Ecto neural progenitor cell (in vitro differentiated cells): Measurements from ENCODE around the gene SPINK2.

Source experiments
- DNase-seq: peaks from one replicate; pipeline ENCODE4 v3.0.0-alpha.2; 2018; ENCODE audit warnings: low spot score

The SPINK2 gene, protein sequence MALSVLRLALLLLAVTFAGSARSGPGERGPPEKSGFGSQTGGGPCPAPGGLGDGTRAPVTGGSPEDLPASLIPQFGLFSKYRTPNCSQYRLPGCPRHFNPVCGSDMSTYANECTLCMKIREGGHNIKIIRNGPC

DNA sequence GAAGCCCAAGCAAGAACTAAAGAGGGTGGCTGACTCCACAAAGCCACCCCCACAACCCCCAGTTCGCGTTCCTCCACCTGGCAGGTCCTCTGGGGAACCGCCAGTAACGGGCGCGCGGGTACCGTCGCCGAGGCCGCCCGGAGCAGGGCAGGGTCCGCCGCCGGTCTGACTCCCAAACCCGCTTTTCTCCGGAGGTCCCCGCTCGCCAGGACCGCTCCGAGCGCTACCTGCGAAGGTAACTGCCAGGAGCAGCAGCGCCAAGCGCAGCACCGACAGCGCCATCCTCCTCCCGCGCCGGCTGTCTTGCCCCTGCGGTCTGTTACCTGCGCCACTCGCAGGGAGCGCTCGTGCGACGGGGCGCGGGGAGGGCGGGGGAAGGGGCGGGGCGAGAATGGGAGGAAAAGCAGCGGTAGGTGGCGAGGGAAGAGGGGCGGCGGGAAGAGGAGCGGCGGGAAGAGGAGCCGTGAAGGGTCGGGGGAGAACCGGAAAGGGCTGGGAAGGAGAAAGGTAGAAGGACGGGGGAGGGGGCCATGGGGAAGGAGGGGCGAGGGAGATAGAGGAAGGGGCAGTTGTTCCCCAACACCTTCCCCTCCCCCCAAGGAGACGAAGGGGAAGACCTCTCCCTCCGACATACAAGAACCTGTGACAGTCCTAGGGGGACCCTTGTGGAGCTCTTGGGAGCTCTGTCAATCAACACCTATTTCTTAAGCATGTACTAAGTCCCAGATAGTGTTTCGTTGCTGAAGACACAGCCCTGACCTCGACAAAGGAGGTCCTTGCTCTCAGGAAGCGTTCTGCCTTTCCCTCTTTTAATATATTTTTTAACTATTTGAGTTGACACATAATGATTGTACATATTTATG lies at the start of gene SPINK2:
Gene SPINK2 (minus strand): TSS at position 321 of the 863 bp plus-strand sequence. CDS start 39 bp downstream, at position 282.
- DNase-seq, result peak; percentile 84

DNA sequence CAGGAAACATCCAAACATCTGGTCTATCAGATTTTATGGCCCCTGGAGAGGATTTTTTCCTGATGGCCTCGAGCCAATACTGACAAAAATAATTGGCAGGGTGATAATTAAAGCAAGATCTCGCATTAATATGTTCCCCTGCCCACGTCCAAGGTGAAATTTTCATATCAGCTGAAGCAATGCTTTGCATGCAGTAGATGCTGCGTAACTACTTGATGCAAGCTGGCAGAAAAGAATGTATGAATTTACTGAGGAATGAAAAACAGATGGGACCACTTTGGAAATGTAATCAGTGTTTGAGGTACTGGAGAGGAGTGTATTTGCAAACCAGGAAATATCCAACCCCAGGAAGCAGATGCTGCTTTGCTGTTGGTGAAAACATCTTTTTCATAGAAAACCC lies 49.4 kb upstream of the SPINK2 start:
- DNase-seq, result no peak

DNA sequence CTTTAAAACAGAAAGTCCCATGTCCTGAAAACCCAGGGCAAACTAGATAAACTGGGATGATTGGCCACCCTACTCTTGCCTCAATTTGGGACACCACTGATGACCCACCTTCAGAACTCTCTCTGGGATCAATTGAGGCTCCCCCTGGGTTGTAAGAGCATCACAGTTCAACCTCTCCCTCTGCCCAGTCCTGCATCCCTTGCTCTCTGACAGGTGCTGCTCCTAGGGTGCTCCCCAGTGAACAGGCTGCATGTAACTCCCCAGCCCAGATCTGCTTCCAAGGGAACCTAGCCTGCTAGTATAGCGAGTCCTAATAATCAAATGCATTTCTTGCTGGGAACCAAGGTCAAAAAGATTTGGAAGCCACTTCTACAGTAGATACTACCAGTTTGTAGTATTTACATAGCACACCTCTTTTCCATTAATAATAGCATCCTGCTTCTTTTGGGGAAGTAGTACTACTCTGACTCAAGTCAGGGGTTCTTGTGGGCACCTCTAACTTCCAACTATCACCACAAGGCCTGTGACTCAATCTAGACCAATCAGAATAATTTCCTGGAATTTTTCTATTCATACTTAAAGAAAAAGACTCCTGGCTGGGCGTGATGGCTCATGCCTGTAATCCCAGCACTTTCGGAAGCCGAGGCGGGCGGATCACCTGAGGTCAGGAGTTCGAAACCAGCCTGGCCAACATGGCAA lies 42.1 kb upstream of the SPINK2 start:
- no peak for DNase-seq

DNA sequence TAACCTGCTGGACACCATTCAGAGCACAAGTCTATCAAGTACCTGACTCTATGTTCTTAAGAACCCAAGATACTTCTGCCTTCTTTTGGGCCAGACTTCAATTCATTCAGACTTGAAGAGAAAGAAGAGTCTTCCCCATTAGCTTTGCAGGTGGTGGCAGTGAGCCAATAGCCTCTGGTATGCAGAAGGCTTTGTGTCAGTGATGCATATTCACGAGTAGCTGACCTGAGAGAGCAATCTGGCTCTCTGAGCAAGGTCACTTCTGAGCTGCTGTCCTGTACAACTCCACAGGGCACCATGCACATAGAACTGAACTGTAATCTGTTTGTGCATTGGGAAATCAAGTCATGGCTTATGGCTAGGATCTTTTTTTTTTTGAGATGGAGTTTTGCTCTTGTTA lies 39.9 kb upstream of the SPINK2 start:
- no peak for DNase-seq

DNA sequence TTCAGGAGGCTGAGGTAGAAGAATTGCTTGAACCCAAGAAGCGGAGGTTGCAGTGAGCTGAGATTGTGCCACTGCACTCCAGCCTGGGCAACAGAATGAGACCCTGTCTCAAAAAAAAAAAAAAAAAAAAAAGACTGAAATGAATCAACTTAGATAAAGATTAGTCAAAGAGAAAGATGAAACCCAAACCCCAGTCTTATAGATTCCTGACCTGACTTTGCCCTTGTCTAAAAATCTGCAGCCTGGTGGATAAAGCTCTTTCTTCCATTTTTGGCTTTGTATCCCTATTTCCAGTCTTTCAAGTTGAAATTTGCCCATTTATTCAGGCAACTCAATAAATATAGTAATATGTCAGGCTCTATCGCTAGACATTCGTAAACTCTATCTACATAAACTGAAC lies 39.3 kb upstream of the SPINK2 start:
- no peak for DNase-seq

DNA sequence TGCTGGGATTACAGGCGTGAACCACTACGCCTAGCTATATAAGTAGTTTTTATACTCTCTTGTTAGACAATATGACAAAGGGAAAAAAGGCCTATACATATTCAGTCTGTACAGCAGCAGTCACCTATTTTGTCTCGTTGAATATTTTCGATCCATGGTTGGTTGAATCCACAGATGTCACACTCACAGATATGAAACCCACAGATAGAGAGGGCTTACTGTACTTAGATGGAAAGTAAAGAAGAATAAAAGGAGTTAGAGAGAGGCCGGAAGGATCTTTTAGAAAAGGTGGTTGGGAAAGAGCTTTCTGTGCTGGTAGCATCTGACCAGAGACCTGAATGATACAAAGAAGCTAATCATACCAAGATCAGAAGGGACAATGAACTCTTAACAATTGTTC lies 38.3 kb upstream of the SPINK2 start:
- no peak for DNase-seq

DNA sequence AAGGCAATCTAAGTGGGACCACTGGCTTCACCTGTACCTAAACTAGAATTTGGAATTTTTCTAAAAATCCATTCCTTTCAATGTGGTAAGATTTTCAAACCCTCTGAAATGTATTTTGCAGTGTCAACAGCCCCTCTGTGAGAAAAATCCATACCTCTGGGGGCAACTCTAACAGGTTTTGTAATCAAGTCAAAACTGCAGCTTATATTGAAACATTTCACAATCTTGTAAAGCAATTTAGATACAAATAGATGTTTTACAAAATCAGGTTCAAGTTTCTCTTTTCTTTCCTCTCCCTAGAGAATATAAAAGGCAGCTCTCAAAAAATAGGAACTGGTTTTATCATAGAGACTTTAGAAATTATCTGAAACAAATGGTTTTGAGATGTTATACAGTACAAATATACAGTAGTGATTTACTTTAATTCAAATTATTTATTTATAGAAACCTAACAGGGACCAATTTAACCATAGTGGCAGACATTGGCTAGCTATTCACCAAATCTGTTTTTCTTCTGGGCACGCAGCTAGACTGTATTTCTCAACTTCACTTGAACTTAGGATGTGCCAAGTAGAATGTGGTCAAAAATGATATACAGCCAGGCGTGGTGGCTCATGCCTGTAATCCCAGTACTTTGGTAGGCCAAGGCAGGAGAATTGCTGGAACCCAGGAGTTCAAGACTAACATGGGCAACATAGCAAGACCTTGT lies 36.3 kb upstream of the SPINK2 start:
- no peak for DNase-seq

DNA sequence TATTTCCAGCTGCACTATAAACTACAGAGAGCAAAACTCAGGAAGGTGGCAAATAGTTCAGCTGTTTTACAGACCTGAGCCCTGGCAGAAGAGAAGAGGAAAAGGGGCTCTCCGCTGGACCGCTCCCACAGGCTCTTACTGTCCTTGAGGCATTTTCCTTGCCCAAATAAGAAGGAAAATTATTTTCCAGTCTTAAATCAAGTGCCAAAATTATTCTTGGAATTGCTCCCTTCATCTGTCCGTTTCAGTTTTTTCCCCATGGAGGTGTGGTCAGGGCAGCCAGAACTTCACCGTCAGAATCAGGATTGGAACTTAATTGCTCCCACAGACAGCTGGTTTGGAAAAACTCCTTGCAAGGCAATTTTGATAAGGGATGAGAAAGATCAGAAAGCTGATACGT lies 35.2 kb upstream of the SPINK2 start:
- no peak for DNase-seq

DNA sequence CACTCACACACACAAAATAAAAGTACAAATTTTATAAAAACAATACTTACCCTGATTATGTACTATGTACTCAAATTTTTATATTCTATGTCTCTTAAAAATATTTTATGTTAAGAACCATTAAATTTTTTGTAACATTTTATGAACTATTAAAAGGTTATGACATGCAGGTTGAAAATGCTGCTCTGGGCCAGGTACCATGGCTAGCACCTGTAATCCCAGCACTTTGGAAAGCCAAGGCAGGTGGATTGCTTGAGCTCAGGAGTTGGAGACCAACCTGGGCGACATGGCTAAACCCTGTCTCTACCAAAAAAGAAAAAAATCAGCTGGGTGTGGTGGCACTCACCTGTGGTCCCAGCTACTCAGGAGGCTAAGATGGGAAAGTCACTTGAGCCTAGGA lies 29.4 kb upstream of the SPINK2 start:
- DNase-seq, result no peak

DNA sequence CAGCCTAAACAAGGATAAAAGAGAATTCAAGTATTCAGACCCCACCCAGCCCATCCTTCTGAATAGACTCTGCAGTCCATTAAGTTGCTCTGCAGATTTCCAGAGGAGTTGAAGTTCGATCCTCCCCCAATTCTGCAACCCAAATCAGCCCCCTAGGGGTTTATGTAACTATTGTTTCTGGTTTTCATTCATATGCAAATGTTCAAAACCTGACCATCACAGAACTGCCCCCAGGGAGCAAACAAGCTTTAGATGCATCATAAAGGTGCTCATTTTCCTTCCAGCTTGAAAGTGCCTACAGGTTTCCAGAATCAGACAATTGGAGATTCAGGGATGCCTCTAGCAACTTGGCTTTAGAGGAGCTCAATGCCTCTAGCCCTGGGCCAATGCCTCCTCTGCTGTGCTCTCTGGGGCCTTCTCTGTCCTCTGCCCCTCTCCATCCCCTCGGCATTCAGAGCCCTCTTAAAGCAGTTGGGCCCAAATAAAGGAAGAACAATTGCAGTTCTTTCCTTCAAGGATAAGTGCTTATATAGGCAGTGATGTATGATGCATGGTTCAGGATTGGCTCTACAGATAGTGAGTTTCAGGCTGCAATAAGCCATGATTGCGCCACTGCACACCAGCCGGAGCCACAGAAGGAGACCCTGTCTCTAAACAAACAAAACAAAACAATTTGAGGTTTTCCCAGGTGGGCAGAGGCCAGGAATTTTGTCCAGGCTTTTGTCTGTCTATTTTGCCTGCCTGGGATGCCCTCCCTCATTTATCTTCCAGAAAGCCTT lies 23.5 kb upstream of the SPINK2 start:
- no peak for DNase-seq

DNA sequence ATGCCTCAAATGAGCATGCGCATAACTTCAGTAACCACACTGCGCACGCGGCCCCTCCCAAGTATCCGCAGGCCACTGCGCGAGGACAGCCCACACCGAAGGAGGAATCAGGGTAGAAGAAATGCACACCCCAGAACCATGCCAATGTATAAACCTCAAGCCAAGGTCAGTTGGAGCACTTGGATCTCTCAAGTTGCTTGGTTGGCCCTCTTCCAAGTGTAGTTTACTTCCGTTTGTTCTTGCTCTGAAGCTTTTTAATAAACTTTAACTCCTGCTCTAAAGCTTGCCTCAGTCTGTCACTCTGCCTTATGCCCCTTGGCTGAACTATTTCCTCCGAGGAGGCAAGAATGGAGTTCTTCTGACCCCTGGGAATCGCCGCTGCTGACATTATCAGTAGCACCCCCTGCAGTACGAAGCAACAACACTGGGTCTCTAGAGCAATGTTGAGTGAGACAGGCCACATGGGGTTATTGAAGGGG lies 22.0 kb upstream of the SPINK2 start:
- no peak for DNase-seq

DNA sequence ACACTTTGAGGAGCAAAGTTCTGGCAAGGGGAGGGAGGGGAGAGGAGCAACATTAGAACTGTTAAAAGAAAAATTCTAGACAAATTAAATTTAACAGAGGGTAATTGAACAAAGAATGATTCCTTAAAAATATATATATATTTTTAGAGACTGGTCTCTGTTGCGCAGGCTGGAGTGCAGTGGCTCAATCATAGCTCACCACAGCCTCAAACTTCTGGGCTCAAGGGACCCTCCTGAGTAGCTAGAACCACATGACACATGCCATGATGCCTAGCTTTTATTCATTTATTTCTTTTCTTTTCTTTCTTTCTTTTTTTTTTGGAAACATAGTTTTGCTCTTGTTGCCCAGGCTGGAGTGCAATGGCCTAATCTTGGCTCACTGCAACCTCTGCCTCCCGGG lies 19.1 kb upstream of the SPINK2 start:
- DNase-seq, result no peak

DNA sequence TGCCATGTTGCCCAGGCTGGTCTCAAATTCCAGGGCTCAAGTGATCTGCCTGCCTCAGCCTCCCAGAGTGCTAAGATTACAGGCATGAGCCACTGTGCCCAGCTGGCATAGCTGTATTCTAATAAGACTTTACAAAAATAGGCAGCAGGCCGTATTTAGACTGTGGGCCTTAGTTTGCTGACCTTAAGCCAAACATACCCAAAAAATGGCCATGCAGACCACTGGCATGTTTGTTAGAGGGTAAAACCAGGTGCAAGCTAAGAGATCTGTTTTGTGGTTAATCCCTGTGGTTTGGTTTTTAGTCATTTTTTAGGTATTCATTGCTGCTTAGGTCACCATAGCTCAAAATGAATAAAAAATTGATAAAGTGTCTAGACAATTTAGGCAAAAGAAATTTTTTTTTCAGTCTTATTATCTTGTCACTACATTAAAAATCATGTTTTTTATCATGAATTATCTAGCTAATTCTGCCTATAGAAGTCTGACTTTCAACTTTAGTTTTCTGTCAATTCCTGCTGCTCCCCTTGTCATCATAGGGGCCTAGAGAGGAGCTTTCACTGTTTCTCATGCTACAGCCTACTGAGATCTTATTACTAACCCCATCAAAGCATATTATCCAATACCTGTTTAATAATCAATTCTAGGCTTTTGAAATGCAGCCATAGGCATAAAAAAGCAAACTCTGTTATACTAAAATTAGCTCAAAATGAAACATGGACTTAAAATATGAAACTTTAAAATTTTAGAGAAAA lies 7.5 kb upstream of the SPINK2 start:
- DNase-seq, result no peak

DNA sequence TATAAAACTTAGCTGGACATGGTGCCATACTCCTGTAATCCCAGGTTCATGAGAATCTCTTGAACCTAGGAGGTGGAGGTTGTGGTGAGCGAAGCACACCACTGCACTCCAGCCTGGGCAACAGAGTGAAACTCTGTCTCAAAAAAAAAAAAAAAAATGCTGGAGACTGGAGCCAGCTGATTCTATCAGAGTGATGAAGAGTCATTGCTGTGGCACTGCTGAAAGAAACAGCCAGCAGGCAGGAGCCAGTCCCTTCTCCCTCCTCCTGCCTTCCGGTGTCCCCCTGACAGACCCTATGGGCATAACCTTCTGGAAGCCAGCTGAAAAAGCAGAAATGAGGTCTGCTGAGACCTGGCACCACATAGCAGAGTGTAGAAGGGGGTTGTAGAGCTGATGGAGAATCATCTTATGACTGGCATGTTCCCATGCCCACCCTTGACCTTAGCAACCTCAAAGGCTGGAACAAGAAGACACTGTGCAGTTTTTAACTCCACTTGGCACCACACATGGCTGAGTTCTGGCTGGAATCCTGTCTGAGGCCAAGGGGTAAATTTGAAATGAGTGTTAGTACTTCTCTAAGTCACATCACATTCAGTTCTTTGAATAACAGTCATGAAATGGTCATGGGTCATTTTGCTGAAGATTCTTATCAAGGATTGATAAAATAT lies 2.6 kb upstream of the SPINK2 start:
- no peak for DNase-seq

DNA sequence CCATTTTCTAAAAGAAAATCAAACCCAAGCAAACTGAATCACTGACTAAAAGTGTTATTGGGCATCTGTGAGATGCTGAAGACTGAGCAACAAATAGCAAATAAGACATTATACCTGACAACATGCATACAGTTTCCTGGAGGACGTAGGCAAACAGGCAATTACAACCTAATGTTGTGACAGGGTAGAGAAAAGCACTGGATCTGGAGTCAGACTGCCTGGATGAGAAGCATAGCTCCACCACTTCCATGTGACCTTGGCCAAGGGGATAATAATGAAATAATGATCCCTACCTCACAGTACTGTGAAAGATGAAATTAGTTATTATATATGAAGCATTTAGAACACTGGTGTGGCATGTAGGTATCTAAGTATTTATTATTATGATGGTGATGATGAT lies 2.7 kb downstream of the SPINK2 start:
- DNase-seq, result no peak

DNA sequence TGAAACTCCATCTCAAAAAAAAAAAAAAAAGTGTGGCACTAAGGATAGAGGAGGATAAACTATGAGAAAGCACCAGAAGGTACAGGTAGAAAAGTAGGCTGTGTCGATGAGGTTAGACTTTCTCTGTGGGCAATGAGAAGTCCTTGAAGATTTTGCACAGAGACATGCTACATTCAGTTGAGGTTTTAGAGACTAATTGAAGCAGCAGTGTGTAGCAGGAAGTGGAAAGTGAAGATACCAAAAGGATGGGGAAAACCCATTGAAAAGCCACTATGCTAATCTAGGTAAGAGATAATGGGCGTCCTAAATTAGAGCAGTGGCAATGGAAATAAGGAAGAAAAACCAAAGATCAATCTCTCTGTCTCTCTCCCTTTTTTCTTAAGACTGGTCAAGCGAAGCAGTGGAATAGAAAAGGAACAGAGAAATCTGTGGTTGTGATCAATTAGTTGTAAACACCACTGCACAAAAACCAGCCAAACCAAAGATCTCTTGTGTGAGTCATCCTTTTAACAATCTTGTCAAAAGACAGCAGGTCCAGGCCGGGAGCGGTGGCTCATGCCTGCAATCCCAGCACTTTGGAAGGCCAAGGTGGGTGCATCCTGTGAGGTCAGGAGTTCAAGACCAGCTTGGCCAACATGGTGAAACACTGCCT lies 3.5 kb downstream of the SPINK2 start:
- DNase-seq, result no peak

DNA sequence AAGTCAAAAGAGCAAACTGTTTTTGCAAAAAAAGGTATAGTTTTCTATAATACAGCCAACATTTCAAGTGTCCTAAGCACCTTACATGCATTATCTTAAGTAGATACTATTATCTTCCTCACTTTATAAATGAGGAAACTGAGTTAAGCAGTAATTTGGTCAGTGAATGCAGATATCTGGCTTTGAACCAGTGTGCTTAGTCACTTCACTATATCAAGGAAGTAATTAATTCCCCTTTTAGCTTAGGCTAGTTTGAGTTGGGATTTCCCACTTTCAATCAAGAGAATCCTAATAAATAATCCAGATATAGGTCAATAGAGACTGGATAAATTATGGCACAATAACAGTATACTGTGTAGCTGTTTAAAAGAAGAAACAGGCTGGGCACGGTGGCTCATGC lies 14.8 kb downstream of the SPINK2 start:
- no peak for DNase-seq

DNA sequence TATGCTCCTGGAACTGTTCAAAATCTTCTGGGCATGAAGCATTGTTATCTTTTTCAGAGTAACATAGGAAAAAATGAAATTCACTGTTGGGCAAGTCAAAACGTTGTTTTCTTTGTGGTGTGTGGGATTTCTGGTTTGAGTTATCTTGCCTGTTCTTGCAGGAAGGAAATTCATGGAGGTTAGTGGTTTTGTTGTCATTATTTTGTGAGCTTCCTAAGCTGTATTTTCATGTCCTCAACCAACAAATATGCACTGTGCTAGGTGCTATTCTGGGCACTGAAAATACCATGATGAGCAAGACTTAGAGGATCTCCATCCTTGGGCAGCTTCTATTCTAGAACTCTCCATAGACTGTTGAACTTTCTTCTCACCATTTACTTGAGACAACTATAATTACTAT lies 16.9 kb downstream of the SPINK2 start:
- no peak for DNase-seq

DNA sequence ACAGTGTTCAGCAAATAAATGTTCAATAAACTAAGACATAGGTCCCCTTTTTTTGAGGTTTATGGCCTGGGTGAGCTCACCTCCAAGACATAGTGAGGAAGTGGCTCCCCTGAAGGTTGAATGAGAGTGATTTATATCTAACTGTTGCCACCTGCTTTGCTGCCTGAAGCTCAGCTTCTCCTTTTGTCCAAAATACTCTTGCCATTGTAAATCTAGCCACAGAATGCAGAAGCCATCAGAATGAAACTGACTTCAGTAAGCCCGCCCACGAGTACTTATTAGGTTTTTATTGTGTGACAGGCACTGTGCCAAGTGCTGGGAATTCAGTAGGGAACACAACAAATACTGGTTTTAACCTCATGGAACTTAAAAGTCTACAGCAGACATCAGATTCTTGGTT lies 18.0 kb downstream of the SPINK2 start:
- DNase-seq, result no peak
